ENCODE measurements around the gene MICAL1.

The MICAL1 gene

DNA sequence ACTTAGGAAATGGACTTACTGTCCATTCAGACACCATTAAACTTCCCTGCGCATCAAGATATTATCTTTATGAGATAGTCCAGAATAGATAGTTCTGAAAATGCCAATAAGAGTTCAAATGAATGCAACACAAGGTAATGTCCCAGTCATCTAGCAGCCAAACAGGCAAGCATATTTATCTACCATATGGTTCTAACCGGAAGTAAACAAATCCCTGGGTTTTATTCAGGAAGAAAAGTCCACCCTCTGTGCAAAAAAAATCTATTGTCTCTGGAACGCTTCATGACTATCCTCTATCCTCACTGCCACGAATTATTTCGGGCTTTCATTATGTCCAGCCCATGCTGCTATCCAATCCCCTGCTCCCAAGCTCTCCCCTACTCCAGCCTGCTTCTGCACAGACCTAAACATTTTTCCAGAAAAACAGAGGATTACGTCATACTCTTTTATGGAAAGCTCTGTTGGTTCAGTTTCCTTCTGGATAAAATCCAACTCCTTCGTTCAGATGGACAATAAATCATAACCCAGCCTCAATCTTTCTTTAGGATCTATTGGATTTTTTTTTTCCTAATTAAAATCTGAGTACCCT is 26.6 kb downstream of the MICAL1 start:
- DNase-seq, result no peak

DNA sequence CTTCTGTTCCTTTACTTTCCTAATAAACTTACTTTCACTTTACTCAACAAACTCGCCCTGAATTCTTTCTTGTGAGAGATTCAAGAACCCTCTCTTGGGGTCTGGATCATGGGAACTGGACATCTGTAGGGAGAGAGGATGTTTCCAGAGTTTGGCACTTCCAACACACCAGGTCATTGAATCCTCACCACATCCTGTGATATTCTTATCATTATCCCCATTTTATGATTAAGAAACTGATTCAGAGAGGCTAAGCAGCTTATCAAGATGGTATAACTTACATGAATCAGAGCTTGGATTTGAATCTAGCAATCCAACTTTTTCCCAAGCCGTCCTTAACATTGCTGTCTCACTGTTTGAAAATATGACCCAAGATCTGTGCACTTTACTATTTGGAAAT is 30.6 kb downstream of the MICAL1 start:
- no peak for DNase-seq

DNA sequence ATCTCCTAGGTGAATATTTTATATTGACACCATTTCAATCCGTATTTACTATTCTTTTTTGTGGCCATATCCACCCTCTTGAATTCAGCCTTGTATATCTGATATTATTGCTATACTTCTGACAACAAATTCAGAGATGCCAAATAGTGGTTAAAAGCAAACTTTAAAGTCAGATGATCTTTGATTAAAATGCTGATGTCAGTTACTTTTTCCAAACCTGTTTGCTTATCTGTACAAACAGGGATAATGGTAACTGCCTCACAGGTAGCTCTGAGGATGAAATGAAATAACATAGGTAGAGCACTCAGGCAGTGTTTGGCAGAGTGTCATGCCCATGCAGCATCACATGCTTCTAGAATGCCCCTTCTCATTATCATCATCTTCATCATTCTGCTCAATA is 34.4 kb downstream of the MICAL1 start:
- DNase-seq, result no peak

DNA sequence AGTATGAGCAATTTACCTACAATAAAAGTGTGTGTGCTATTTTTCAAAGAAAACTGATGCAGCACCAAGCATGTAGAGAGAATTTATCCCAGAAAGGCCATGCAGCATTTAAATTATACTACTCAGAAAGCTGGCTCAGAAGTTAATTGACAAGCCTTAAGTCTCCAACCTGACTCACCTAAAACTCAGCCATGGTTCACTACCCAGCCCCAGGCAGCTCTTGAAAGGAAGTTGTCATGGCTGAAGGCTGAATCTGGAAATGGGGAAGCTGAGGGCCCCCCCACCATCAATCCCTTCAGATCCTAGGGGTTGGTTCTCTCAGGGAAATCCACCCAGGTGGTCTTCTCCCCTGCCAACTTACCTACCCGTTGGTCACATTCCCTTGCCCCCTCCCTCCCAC is 34.8 kb downstream of the MICAL1 start:
- DNase-seq, result no peak

DNA sequence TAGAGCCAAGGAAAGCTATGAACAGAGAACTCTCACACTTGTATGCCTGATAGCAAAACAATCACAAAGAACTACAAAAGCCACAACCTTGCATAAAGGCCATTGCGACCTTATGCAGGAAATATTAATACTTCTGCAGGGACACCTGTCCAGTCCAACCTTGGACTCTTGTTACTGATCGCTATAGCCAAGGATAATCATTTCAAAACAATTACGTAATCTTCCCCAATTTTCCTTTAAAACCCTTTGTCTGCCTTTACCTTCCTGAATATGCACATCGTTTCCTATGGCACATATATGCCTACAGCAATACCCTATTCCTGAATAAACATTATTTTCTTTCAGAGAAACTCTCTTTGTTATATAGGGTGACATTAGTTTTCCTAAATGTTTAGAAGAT is 37.9 kb downstream of the MICAL1 start:
- DNase-seq, result no peak

DNA sequence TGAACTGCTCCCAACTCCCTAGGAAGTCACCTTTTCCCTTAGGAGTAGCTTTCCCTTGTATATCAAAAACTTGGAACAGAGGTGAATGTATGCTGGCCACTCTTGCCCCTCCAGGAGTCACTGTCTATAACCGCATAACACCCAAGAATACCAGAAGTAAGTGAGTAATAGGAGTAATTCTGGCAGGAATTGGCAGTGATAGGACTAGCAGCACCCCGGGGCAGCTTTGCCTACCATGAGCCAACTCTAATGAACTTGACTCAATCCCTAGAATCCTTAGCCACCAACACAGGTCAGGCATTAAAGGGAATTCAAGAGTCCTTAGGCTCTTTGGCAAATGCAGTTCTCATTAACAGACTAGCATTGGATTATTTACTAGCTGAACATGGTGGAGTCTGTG is 44.5 kb downstream of the MICAL1 start:
- DNase-seq, result no peak

DNA sequence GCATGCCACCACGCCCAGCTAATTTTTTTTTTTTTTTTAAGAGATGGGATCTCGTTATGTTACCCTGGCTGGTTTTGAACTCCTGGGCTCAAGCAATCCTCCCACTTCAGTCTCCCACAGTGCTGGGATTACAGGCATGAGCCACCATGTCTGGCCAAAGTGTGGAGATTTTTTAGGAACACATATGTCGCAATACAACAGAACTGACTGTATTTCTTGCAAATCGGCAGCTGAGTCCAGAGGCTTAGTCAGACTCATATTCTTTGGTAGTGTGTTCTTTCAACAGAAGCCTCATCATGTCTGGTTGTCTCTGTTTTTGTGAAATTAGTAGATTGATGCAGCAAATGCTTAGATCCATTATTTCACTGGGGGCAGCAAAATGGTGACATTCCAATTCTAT is 49.4 kb downstream of the MICAL1 start:
- no peak for DNase-seq

DNA sequence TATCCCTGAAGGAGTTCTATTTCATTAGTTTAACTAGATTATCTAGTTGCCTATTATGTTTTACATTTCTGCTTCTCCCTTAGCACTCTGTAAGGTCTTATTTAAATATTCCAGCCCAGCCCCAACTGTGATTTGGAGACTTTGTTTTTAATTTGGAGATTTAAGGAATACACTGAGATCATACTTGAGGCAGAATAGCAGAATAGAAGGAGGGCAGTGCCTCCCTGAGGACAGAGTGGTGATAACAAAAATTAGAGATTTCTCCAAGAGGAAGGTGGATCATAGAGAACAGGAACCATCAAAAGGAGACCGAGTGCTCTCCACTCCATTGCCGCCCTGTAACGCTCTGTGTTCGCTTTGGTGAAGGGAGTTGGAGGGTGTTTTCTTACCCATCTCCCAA is 58.6 kb downstream of the MICAL1 start:
- DNase-seq, result no peak

DNA sequence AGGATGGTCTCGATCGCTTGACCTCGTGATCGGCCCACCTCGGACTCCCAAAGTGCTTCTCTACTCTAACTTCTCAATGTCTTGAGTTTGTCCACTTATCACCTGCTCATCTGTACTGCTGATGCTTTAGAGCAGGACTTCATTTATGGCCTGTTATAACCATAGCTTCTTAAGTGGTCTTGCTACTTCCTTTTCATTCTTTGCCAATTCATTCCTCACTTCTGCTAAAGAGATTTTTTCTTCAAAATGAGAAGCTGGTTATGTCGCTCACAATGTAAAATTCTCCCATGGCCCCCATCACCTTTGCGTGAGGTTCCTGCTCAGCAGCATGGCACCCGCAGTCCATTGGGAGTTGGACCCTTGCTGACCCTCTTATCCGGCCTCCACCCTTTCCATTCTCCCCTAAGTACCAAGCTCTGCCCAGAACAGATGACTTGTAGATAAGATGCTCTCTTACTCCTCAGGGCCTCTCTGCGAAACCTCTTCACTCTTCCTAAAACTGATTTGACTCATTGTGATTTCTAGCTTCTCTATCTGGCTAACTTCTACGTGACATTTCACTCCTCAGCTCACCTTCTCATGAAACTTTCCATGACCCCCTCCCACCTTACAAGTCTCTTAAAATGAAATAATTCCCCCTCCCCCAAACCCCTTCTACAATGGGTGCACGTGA is 59.4 kb downstream of the MICAL1 start:
- no peak for DNase-seq

All from NCI-H1694 (cell line).